Uterus (tissue), 2 donors: ENCODE measurements around the gene PHLDA2.

Experiments
- CTCF ChIP-seq, 4 experiments: fragments of 200-600 bp in 2 of 4; fragments of 450-650 bp in 2 of 4; sonication (generic) in 2 of 4; IDR thresholded peaks; one replicate each; pipeline ENCODE4 v1.5.1; 2016 to 2019; ENCODE audit warnings: antibody characterized with exemption in 4 of 4, mild to moderate bottlenecking in 2 of 4, moderate library complexity in 1 of 4
- POLR2A ChIP-seq, 2 donors: fragments of 450-650 bp; IDR thresholded peaks; one replicate each; pipeline ENCODE4 v1.6.1; 2016; ENCODE audit warnings: antibody characterized with exemption in 2 of 2, mild to moderate bottlenecking in 1 of 2, moderate library complexity in 1 of 2

GRCh38 chr11:2923446-2924375 lies 5.5 kb downstream of the PHLDA2 start:
- no peak for TF ChIP-seq CTCF (IDR thresholded peaks at IDR 0.05)
- TF ChIP-seq POLR2A (IDR thresholded peaks at IDR 0.05) = no peak
